Lower leg skin (tissue), 3 donors: ENCODE results near the gene PALLD.

ENCODE experiments used
- CTCF ChIP-seq, 3 donors: fragments of 450-650 bp; IDR thresholded peaks; one replicate each; pipeline ENCODE4 v1.5.1; 2016; ENCODE audit warnings: antibody characterized with exemption in 3 of 3, mild to moderate bottlenecking in 3 of 3, moderate library complexity in 2 of 3
- POLR2A ChIP-seq, 2 donors: fragments of 450-650 bp; IDR thresholded peaks; one replicate each; pipeline ENCODE4 v1.6.1; 2016 to 2017; ENCODE audit warnings: antibody characterized with exemption in 2 of 2, mild to moderate bottlenecking in 1 of 2, moderate library complexity in 1 of 2

GRCh38 chr4:168594121-168594520, 97.3 kb downstream of the PALLD start:
- TF ChIP-seq CTCF (IDR thresholded peaks at IDR 0.05) (no peak), POLR2A (IDR thresholded peaks at IDR 0.05) (no peak)
